ENCODE measurements around the gene ADCY3.

Gene ADCY3

GRCh38 chr2:24844023-24844685 is 75.9 kb downstream of the ADCY3 start:
- TF ChIP-seq TAF1 (IDR thresholded peaks at IDR 0.05; ENCODE audit: borderline replicate concordance, insufficient read depth, low read length) (no peak), SIN3A (IDR thresholded peaks at IDR 0.05; ENCODE audit: borderline replicate concordance, insufficient read depth, low read length) (no peak)

GRCh38 chr2:24843330-24843860 is 76.6 kb downstream of the ADCY3 start:
- TF ChIP-seq TAF1 (IDR thresholded peaks at IDR 0.05; ENCODE audit: borderline replicate concordance, insufficient read depth, low read length) (no peak), FOXP2 (optimal IDR thresholded peaks at IDR 0.05; ENCODE audit: borderline replicate concordance, extremely low read depth, extremely low read length, insufficient read depth) (no peak), POLR2AphosphoS5 (IDR thresholded peaks at IDR 0.05; ENCODE audit: low read depth, low read length) (no peak), SIN3A (IDR thresholded peaks at IDR 0.05; ENCODE audit: borderline replicate concordance, insufficient read depth, low read length) (no peak), REST (IDR thresholded peaks at IDR 0.05; ENCODE audit: insufficient read depth in 1 of 2, low read depth in 2 of 2, low read length in 2 of 2) (no peak)

GRCh38 chr2:24842081-24843050 is 77.7 kb downstream of the ADCY3 start:
- TF ChIP-seq TAF1 (IDR thresholded peaks at IDR 0.05; ENCODE audit: borderline replicate concordance, insufficient read depth, low read length): no peak
- TF ChIP-seq FOXP2 (optimal IDR thresholded peaks at IDR 0.05; ENCODE audit: borderline replicate concordance, extremely low read depth, extremely low read length, insufficient read depth): no peak
- no peak for TF ChIP-seq REST (IDR thresholded peaks at IDR 0.05; ENCODE audit: insufficient read depth in 1 of 2, low read depth in 2 of 2, low read length in 2 of 2)
- no peak for TF ChIP-seq POLR2AphosphoS5 (IDR thresholded peaks at IDR 0.05; ENCODE audit: low read depth, low read length)
- no peak for TF ChIP-seq SIN3A (IDR thresholded peaks at IDR 0.05; ENCODE audit: borderline replicate concordance, insufficient read depth, low read length)

- TF ChIP-seq TAF1 (IDR thresholded peaks at IDR 0.05; ENCODE audit: borderline replicate concordance, insufficient read depth, low read length) (no peak), POLR2AphosphoS5 (IDR thresholded peaks at IDR 0.05; ENCODE audit: low read depth, low read length) (no peak), REST (IDR thresholded peaks at IDR 0.05; ENCODE audit: insufficient read depth in 1 of 2, low read depth in 2 of 2, low read length in 2 of 2) (no peak), FOXP2 (optimal IDR thresholded peaks at IDR 0.05; ENCODE audit: borderline replicate concordance, extremely low read depth, extremely low read length, insufficient read depth) (no peak), SIN3A (IDR thresholded peaks at IDR 0.05; ENCODE audit: borderline replicate concordance, insufficient read depth, low read length) (no peak)
Measured at GRCh38 chr2:24840962-24841945, 78.8 kb downstream of the ADCY3 start.
